COR-L47 (cell line): ENCODE data around the gene PSAP.
A peak's percentile ranks its signal among the peaks of the same experiment; 100 is the strongest.
"Not testable (repeated sequence)": the region's sequence is repeated elsewhere in the genome, so short reads cannot be mapped to it uniquely, and the experiment has no call there.

Experiments
- DNase-seq: peaks from one replicate; lab custom pipeline; 2025; lab: John Stamatoyannopoulos, UW

Gene PSAP

GRCh38 chr10:71850743-71851464 lies at the start of gene PSAP:
Gene PSAP, minus strand, starts transcription at chr10:71851251. Its CDS starts 30 bp downstream, at chr10:71851221.
- DNase-seq = peak; percentile 86

- DNase-seq = no peak
These were observed 49.6 kb upstream of the PSAP start for GRCh38 chr10:71900441-71901180.

DNA sequence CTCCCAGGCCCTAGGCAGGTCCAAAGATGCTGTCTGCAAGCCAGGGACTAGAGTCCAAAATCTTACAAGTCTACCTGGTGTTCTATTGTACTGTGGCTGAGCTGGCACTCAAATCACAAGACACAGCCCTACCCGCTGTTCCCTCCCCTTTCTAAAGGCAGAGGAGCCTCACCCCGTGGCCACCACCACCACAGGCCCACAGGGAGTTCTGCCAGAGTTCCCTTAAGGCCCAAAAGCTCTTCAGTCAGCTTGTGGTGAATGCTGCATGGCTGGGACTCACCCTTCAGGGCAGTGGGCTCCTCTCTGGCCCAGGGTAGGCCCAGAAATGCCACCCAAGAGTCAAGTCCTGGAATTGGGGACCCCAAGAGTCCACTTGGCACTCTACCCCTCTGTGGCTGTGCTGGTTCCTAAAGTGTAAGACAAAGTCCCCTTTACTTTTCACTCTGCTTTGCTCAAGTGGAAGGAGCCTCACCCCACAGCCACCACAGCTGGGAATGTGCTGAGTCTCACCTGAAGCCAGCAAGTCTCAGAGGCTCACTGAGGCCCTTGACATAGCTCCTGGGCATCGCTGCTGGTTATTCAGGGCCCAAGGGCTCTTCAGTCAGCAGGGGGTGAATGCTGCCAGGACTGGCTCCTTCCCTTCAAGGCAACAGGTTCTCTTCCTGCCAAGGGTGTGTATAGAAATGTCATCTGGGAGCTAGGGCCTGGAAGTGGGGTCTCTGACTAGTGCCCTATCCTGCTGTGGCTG lies 48.8 kb upstream of the PSAP start:
- DNase-seq = no peak

GRCh38 chr10:71898346-71898745 lies 47.3 kb upstream of the PSAP start:
- DNase-seq = not testable (repeated sequence)

GRCh38 chr10:71893920-71894319 lies 42.9 kb upstream of the PSAP start:
- DNase-seq = no peak

GRCh38 chr10:71893258-71893815 lies 42.3 kb upstream of the PSAP start:
- no peak for DNase-seq

GRCh38 chr10:71891437-71891836 lies 40.4 kb upstream of the PSAP start:
- DNase-seq = no peak

DNA sequence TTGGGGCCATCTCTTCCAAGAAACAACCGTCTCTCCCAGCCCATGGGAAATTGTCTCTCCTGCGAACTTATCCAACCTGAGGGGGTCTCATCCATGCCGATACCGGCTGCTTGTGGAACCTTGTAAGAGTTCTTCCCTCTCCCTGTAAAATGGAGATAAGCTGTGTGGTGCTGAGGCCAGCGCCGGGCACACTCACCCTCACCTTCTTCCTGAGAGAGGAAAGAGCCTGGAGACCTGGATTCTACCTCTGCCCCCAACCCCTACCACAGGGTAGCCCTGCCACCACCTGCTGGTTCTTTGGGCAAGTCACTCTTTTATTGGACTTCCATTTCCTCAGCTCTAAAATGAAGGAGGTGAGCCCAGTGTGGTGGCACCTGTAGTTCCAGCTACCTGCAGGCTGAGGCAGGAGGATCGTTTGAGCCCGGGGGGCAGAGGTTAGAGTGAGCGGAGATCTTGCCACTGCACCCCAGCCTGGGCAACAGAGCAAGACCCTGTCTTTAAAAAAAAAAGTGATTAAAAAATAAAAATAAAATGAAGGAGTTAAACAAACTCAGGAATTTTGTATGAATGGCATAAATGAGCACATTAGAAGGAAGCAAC lies 38.4 kb upstream of the PSAP start:
- no peak for DNase-seq

DNA sequence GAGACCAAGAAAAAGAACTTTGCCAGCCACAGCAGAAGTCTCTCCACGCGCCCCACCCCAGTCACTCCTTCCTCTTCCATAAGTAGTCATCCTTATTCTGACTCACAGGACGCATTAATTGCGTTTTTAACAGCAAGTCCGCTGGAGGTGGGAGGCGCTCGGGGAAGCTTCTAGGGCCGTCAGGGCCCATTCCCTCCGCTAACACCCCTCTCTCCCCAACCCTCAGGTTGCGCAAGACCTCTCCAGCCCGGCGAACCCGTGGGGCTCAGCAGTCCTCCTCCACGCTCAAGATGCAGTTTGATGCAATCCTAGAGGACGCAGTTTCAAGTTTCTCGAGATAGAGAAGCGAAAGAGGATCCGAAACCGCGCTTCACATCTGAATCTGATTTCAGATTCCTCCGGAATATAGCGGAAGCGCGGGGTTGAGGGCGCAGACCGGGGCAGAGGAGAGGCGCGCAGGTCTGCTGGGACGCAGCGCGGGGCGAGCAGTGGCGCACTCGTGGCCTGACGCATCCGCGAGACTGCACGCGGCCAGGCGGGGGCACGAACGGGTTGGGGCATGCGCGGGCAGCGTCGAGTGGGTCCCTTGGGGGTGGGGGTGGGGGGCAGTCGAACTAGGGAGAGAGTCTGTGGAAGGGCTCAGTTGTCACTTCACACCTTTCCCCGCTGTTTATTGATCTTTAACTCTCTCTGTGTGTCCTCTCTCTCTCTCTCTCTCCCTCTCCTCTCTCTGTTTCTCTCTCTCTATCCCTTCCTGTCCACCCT lies 37.8 kb upstream of the PSAP start:
- DNase-seq = peak; percentile 17

DNA sequence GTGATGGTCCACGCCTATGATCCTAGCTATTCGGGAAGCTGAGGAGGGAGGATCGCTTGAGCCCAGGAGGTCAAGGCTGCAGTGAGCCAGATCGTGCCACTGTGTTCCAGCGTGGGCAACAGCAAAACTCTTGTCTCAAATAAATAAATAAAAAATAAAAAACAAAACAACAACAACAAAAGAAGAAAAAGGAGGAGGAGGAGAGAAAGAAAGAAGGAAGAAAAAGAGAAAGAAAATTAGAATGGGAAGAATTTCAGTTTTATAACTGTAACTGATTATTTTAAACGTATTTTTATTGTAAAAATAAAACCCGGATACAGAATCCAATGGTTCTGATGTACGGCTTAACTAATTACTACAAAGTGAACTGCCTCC lies 37.2 kb upstream of the PSAP start:
- no peak for DNase-seq

GRCh38 chr10:71887743-71888142 lies 36.7 kb upstream of the PSAP start:
- no peak for DNase-seq

DNA sequence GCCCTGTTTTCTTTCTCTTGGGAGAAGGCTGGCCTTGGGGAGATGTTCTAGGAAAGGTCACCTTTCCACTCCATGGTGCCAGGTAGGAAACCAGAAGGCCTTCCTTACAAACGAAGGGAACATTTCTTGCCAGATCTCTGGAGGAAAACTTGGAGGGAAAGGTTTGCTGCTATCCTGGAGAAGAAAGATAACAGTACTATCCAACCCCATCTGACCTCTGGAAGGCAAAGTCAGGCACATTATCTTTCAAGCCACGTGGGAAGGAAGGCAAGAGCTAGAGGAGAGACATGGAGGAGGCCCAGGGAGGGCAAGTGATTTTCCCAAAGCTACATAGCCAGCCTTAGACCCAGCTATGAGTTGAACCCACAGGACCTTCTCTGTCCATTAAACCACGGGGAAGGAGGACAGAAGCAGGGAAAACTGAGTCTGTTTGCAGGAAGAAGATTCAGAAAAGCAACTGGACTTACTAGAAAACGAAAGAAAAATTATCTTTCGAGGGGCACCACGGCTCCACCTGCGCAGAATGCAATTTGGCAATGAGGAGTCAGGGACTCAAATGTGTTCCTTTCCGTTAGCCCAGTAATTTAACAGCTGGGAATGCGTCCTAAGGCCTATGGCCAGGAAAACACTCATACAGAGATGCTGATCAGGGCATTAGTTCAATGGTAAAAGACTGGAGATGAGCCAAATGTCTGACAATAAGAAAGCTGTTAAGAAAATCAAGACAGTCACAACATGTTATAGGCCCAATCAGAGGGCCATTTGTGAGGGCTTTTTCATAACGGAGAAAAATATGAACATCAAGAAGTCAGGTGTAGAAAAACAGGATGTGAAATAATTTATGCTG lies 32.0 kb upstream of the PSAP start:
- DNase-seq = no peak

DNA sequence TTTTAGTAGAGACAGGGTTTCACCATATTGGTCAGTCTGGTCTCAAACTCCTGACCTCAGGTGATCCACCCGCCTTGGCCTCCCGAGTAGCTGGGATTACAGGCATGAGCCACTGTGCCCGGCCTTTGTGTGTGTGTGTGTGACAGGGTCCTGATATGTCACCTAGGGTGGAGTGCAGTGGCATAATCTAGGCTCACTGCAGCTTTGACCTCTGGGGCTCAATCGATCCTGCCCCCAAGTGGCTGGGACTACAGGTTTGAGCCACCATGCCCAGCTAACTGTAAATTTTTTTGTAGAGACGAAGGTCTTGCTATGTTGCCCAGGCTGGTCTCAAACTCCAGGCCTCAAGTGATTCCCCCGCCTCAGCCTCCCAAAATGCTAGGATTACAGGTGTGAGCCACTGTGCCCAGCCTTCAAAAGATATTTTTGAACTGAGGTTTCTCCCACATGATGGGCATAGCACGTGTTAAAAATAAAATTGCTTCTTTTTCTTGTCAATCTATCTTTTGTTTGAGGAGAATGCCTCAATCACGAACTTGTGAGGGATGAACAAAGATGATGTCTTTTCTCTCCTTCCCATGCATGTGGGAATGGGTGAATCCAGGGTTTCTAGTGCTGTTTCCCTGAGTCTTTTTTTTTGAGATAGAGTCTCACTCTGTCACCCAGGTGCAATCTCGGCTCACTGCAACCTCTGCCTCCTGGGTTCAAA lies 30.8 kb upstream of the PSAP start:
- no peak for DNase-seq

GRCh38 chr10:71881307-71881624 lies 30.2 kb upstream of the PSAP start:
- DNase-seq = not testable (repeated sequence)

DNA sequence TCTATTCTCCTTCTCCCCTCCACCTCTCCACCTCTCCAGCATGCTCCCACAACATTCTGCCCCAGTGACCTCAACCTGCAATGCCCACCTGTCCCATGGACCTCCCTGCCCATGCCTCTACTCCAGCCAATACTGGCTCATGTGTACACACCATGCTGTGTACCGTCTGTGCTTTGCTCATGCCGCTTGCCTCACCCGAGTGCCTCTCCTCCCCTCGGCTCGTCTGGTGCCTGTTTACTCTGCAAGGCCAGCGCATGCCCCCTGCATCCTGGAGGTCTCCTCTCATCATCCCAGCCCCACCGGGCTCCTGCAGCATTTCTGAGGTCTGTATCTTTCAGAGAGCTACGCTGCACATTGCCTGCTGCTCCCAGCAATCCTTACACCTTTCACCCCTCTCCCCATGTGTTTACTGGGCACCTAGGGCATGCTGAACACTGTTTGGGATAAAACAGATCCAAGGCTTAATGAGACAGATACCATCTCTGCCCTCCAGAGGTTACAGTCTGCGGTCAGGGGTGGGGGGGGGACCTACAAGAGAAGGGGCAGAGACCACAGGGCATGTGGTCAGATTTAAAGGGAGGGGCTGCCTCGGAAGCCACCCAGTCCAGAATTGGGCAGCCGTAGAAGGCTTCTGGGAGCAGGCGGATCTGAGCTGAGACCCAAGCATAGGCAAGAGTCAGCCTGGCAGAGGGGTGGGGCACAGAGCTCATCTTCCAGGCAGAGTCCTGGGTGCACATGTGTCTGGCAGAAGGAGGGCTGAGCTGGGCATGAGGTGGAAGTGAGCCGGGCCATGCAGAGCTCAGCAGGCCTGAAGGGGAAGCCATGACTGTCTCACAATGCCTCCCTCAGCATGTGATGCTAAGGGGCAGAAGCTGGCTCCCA lies 29.6 kb upstream of the PSAP start:
- no peak for DNase-seq

DNA sequence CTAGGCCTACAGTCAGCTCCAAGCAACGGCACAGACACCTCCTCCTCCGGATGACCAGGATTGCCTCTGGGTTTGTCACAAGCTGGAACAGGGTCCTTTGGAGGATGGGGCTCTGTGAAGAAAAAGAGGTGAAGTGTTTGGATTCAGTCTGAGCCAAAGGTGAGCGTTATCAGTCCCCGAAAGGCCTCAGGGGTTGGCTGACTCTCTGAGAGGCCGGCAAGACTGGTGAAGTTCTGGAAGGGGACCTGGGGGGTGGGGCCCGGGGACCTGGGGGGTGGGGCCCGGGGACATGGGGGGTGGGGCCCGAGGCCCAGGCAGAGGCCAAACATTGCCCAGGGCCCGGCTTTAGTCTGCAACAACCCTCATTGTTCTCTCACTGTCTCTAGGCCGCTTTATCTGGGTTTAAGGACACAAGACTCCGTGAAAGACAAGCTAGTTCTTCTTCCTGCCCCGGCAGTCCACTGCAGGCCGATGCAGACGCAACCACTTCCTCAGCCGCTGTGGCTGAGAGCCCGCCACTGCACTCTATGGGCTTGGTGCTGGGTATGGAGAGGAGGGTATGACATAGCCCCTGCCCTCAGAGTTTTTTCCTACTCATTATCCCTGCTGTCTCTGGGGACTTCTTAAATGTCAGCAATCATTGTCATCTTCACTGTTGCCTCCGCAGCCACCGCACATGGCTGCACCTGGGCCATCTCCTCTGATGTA lies 27.4 kb upstream of the PSAP start:
- no peak for DNase-seq

DNA sequence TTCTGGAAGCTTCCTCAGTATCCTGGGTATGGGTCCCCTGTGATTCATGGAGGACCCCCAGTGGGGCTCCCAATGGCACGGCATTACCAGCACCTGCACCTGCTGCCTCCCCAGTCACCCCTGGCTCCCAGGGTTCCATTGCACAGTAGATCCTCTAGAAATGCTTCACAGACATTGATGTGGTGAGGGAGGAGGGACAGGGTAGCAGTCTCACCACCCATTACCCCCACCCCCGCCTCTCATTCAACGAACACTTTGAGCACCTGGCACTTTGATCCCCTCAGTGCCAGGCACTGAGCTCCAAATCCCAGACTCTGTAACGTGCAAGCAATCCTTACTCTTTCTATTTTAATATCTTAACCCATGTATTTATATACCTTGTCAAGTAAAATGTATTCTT lies 26.8 kb upstream of the PSAP start:
- no peak for DNase-seq

- DNase-seq = not testable (repeated sequence)
These were observed 23.8 kb upstream of the PSAP start for GRCh38 chr10:71874680-71875354.
